Iris pigment epithelial cell (primary cell): ENCODE measurements around the gene MAD2L1.
A peak's percentile ranks its signal among the peaks of the same experiment; 100 is the strongest.
"Not testable (repeated sequence)": the region's sequence is repeated elsewhere in the genome, so short reads cannot be mapped to it uniquely, and the experiment has no call there.

Source experiments
- DNase-seq: peaks from one replicate; pipeline ENCODE4 v3.0.0-alpha.2; 2011; ENCODE audit warnings: low read depth

MAD2L1 gene

DNA sequence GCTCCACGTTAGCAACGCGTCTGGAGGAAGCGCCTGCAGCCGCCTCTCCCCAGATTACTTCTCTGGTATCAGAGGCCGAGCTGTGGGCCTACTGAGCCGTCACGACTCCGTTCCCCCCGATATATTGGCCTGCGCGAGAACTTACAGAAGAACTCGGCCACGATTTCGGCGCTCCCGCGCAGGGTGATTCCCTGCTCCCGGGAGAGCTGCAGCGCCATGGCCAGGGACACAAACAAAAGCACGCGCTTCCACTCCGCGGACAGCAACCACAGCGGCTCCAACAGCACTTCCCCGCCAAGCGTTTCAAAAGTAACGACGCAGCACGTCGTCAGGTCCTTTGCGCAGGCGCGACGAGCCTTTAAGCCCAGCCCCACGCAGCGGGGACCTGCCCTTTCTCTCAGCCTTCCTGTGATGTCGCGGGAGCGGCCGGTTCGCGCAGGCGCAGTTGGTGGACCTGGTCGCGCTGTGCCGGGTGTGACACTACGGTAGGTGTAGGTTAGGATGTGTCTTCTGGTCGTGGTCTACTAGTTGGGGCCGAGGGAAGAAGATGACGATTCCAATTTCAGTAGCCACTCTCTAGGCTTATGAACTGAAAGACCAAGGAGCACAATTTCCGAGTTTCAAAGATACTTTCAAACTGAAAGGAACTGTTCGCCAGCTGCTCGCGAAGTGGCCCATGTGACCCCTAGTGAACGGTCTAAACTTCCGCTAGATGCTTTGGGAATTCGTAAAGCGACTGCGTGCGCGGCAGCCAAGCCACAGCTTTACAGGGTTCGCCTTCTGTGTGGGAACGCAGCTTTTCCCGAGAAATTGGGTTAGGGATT is at the start of gene MAD2L1:
TSS of gene MAD2L1 (minus strand) at position 332 of the 824 bp plus-strand sequence. CDS start at position 218, 114 bp downstream.
- peak; percentile 98 for DNase-seq

DNA sequence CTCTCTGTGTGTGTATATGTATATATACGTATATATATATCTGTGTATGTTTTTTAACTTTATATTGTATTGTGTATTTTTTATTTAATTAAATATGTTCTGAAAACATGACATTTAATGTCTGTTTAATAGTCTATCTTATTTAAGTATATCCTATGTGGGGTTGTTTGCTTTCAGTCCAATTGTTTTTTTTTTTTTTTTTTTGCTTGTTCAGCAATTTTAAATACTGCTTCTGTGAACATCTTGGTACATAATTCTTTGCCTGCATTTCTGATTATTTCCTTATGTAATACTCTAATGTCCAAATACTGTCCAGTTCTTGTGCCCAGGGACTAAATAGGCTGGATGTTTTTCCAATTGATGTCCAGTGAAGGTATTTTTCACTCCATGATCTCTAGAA is 45.1 kb upstream of the MAD2L1 start:
- DNase-seq = no peak

DNA sequence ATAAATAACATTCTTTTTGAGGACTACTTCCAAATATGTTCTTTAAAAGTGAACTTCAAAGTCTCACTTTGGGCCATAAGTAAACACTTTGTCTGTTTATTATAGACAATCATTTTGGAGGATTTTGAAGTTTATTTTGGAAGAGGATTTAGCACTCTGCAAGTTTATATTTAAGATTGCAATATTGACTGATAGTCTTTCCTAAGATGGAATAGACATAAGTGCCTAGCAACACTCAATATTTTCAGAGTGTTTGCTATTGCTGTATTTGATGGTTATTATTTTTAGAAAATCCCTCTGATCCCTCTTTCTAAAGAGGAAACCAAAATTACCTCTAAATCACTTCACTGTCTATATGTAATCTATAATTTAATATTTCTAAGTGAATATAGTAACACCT is 42.8 kb upstream of the MAD2L1 start:
- DNase-seq = no peak

DNA sequence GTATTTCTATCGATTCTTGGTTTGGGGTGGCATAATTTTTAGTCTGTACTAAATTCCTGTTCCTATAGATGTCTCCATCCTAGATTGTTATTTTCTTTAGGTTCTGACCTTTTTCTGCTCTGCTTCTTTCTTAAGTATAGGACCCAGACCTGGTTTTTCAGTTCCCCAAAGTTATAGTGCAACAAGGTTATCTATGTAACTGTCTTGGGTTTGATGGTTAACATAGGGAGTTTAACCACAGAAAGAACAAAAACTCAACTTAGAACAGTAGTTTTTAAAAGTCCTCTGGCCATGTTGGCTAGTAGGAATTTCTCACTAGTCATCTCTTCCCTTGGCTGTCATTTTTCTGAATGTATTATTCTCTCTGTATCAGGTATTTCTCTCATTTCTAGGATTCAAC is 38.8 kb upstream of the MAD2L1 start:
- no peak for DNase-seq

DNA sequence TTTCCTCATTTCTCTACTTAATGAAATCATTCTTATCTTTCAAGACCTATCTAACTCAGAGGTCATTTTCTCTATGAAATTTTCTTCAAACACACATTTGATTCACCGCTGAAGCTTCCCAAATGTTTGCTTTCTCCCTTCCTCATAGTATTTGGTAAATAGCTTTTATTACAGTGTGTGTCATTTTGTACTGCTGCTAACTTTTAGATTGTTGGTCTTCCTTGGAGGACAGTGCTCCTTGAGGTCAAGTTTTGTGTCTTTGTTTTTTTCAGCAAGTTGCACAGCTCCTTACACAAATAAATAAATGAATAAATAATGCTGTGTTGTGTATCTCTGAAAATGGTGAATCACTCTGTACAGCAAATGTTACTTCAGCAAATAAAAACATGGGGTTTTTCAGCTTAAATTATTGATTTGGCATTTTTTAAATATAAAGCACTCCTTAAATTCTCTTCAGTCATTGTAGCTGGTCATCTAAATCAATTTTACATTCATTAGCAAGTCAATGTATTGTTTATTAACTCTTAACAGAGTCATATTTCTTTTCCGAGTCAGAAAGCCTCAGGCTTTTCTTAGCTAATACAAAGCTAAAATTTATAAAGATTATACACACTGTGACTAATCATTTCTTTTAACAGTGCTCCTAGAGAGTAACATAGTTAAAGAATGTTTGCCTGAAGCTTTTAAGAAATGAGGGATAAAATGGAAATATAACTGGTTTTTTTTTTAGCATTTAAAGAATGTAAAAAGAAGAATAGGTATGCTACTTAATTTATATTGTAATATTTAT is 30.1 kb upstream of the MAD2L1 start:
- no peak for DNase-seq

DNA sequence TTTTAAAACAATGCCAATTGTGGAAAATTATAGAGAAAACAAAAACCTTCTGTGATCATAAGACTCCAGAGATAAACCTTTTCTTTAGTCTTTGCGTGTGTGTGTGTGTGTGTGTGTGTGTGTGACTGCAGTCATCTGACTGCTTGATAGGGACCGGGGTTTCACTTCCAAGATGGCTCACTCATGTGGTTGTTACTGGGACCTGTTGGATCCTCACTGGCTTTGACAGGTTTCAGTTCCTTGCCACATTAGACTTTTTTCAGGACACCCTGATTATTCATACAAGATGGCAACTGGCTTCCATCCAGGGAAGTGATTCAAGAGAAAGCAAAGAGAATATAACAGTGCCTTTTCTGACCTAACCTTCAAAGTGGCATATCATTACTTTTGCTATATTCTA is 21.9 kb upstream of the MAD2L1 start:
- no peak for DNase-seq

DNA sequence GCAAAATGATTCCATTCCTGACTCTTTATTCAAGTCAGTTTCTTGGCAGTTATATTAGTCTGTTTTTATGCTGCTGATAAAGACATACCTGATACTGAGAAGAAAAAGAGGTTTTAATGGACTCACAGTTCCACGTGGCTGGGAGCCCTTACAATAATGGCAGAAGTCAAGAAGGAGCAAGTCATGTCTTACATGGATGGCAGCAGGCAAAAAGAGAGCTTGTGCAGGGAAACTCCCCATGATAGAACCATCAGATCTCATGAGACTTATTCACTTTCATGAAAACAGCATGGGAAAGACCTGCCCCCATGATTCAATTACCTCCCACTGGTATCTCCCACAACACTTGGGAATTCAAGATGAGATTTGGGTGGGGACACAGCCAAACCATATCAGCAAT is 21.4 kb upstream of the MAD2L1 start:
- not testable (repeated sequence) for DNase-seq

DNA sequence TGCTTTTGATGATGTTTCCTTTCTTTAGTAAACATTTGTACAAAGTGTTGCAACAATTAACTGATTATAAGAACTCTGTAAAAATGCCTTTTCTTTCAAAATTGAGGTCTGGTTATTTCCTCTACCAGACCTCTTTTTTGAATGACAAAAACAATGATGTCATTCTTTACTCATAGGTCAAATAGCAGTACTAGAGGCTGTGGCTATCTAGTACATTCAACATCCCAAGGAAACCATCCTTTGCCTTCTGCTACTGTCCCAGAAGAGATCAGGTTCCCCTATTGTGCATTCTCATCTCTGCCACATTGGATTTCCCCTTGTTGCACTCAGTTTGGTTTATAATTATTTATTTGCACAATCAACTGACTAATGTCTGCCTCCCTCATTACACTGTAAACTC is 19.1 kb upstream of the MAD2L1 start:
- DNase-seq = peak; percentile 69

DNA sequence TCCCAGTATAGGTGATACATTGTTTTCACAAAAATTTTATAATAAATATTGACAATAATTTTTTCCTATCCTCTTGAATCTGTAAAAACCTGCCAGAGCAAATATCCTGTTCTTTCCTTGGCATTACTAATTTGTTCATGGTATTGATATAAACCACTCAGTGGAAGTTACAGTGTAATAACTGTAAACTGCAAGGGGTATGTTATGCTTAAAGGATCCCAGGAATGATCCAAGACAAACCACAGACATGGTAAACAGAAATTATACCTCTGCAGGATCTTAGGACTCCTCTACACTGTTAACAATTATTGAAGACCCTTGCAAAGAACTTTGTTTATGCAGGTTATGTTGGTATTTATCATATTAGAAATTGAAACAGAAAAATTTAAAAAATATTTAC is 17.7 kb upstream of the MAD2L1 start:
- peak; percentile 29 for DNase-seq

DNA sequence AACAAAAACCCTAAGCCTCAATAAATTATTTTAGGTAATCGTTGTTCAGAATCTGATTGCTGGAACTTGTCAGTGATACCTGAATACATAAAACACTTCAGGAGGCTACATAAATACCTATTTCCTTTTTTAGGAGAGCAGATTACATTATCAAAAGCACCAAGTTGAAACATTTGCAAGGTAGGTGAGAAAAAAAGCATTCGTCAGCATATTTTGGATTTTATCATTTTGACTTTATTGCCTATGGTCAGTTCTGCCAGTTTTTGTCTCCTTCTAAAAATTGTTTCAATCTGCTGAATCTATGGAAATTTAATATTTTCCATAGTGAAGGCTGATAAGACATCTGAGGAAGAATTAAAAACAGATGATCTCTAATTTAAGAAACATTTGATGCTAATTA is 16.5 kb upstream of the MAD2L1 start:
- DNase-seq = no peak

DNA sequence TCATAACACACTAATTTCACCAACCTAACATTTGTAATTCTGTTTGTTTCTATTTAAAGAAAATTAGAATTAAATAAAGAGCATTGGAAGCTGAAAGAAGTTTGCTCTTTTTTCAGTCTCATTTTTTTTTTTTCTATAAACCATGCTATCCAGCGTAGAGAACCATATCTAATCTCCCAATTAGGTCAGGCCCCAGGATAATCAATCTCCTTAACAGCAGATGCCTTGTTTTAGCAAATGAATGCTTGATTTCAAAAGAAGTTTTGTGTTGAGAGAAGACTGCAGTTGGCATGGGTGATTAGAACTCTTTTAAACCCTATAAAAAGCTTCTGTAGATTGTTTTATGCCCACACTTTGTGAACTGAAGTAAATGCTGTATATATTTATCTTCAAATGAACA is 15.6 kb upstream of the MAD2L1 start:
- DNase-seq = no peak

DNA sequence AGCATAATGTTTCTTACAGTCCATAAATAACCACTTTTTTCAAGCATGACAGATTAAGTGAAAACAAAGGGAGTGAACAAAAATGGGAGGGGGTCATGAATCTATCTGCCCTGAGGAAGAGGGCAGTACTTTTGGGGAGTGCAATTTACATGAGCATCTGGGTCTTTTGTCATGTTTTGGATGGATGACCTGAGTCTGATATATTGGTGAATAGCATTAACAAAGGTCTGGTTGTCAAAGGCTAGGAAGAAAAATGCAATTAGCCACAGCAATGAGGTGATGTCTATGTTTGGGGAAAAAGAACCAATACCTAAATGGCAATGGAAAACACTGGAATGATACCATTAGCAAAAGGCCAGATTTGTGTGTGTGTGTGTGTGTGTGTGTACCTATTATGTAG is 15.1 kb upstream of the MAD2L1 start:
- no peak for DNase-seq

DNA sequence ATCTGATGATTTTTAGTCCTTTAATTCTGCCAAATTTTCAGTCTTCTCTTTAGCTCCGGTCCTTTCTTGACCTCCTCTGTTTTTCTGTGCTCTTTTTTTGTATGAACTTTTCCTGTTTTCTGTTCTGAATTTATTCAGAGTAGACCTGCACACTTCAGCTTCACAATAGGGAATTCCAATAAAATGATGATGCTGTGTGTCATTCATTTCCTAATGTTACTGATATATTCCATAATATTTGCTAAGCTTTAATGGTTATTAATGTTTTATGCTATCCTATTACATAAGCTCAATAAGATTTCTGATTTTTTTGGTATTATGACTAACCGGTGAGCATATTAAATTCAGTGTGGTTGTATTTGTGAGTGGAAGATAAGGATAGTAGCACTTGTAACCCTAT is 13.9 kb upstream of the MAD2L1 start:
- DNase-seq = no peak

DNA sequence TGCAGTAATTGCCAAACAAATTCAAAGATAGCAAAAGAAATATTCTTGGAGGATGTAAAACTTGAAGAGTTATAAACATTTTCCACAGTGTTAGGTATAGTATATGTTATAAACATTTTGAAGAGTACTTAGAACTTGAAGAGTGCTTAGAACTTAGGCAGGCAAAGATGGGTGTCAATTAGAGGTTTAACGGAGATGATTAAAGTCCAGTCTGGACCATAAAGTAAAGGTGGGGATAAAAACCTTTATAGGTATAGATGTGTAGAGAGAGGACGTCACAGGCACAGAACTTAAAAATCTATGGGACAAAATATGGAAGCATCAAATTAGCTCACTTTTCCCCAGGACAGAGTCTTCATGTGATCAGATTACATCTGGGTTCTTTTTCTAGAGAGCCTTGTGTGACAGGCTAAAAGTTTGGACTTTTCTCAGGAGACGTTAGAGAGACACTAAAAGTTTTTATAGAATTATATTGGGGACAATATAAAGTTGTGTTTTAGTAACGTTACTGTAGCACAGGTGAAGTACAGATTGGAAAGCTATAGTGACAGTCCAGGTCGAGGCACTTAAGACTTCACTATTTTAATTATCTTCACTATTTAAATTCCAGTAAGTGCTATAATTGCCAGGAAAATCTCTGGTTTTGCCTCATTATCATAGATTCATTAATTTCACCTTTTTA is 13.3 kb upstream of the MAD2L1 start:
- no peak for DNase-seq

DNA sequence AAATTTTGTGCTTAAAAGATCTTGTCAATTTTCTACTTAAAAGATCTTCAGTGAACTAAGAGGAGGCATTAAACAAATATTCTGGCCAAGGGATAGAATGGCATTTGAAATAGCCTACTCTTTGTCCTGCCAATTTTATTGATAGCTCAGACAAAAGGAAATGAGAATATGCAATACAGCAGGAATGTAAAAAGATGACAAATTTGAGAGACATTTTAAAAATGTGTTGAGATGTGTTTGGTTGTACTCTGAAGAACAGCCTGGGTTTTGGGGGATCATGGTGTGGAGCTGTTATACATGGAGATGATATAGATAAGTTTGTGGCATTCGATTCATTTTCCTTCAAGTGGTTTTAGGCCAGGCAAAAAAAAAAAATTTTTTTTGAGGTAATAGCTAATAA is 11.6 kb upstream of the MAD2L1 start:
- peak; percentile 47 for DNase-seq

DNA sequence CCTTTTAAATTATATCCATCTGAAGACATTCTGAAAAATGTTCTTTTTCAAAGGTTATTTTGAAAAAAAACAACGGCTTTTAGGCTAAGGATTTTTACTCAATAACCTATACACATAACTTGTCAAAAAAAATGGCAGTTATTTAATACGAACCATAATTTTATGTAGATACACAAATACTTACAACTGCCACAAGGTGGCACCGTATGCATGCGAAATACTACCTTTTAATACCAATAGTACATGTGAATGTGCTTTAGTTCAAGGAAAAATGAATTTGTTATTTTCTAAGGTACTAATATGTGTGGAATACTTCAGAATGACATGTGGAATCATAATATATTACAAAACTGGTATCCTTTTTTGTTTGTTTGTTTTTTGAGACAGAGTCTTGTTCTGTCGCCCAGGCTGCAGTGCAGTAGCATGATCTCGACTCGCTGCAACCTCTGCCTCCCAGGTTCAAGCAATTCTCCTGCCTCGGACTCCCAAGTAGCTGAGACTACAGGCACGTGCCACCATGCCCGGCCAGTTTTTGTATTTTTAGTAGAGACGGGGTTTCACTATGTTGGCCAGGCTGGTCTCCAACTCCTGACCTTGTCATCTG is 4.6 kb upstream of the MAD2L1 start:
- peak; percentile 74 for DNase-seq

DNA sequence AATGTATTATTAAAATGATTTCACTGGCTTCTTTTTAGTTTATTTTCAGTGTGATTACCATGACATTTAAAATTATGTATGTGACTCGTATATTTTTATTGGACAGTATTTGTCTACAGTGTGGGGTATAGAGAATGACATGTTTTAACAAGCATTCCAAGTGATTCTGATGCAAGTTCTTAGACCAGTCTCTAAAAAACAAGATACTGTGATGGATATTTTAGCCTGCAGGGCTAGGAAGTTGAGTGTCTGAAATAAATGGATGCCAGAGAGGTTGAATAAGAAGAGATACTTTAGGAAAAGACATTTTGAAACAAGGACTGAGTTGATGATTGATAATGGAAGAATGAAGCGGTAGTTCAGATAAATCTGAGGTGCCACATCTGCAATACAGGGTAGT is 3.5 kb upstream of the MAD2L1 start:
- DNase-seq = peak; percentile 21

DNA sequence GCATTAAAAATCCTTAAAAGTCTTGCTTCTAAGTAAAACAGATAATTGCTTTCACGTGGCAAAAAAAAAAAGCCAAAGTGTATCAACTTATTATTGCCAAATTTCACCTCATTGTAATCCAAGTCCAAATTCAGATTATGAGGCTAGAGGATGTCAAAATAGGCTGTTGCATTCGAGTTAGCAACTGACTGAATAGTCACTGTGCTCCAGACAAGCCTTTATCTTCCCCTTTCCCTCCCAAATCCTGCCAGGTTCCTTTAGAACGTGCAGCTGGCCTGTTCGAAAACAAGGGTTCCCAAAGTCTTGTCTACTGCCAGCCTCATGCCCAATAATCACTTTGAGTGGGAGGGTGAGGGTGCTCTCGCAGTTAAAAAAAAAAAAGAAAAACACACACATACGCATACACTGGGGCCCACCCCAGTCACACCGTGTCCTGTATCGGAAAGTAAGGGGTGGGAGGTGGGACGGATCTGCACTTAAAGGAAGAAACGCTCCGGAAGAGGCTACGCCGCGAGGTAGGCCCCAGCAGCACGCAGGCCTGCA is 603 bp downstream of the MAD2L1 start:
- no peak for DNase-seq

DNA sequence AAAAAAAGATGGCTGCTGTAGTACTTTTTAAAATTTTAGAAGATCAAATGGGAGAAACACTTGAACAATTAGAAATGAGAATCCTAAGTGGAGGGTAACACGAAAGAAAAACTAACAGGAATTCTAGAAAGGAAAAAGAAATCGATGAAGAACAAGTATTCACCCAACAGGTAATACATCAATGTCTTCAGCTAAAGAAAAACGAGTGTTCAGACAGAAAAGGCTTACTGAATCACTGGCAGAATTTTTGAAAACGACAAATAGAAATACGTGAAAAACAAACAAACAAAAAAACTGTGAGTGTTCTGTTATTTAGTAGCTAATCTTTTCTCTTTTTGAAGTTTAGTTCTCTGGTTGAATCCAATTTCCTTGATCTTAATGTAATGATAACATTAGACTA is 1.8 kb downstream of the MAD2L1 start:
- no peak for DNase-seq

DNA sequence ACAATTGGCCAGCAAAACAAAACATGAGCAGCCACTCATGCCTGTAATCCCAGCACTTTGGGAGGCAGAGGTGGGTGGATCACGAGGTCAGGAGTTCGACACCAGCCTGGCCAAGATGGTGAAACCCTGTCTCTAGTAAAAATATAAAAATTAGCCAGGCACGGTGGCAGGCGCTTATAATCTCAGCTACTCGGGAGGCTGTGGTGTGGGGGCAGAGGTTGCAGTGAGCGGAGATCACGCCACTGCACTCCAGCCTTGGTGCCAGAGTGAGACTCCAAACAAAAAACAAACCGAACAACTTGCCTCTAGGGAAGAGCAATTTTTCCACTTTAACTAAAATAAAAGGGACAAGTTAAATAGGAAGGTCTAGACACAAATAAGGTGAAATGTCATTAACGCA is 2.9 kb downstream of the MAD2L1 start:
- not testable (repeated sequence) for DNase-seq

DNA sequence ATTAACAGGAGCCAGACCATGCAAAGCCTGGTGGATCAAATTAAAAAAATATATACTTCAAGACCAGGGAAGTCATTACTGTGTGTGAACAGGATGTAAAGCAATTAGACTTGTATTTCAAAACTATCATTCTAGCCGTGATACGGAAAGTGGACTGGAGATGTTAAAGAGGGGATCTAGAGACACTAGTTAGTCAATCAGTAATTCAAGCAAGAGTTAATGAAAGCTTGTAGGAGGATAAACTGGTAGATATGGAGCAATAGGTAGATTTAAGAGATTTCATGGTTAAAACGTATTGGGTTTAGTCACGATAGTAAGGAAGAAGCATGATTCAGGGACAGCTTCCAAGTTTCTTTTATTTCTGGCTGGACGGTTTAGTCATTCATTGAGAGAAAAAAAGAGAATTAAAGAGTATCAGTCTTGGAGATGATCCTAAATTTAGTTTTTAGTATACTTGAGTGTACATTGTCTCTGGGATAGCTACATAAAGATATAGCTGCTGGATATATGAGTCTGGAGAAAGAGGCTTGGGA is 3.9 kb downstream of the MAD2L1 start:
- peak; percentile 49 for DNase-seq

DNA sequence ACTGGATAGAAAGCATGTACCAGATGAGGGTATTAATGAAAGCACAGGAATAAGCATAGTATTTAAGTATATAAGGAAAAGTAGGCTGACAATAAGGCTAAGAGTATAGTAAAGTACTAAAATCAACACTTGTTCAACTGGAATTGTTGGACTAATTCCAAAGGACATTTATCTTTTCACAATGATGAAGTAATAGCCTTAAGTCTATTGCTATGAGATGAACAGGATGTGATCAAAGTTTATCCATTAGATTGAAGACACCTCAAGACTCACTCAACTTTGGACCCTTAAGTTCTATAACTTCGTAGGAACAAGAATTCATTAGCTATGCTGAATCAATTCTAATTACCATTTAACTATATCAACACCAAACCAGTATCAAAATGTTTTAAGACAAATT is 7.6 kb downstream of the MAD2L1 start:
- DNase-seq = peak; percentile 36
